ENCODE results near the gene SCGB1C2. TPM values are rescaled to one million over a fixed set of nuclear protein-coding genes. Genes with fewer than 3 reads are reported as not detected.

SCGB1C2 gene
- total RNA-seq, 2 donors from 2014 or later: not detected

GRCh38 chr17:160336-160735 lies 23.0 kb downstream of the SCGB1C2 start:
- H3K9me3 ChIP-seq: no peaks in the 10 kb centered on the region
- no peak for DNase-seq (ENCODE audit: low spot score)
- H3K27ac ChIP-seq: no peak overlapping the region
- no peaks in the 10 kb centered on the region for H3K27me3 ChIP-seq
- no peak for TF ChIP-seq CTCF (IDR thresholded peaks at IDR 0.05)
- no peaks in the 10 kb centered on the region for H3K4me1 ChIP-seq
- no peak overlapping the region for H3K4me3 ChIP-seq
- no peaks in the 10 kb centered on the region for H3K36me3 ChIP-seq

DNA sequence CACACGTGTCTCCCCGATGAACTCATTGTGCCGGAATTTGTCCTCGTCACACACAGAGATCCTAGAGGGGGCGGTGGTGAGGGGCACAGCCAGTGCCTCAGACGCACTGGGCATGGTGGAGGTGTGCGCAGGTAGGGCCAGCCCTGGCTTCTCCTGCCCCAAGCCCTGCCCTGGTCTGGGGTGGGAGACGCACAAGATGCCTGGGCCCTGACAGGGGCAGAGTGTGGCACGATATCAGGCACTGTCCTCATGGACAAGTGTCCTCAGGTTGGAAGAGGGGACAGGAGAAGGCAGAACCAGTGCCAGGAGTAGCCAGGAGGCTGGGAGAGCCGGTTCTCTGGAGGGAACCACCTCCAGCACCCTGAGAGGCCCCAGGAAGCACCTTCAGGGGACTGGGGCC lies 24.1 kb downstream of the SCGB1C2 start:
- no peak overlapping the region for H3K4me3 ChIP-seq
- no peak for DNase-seq (ENCODE audit: low spot score)
- no peaks in the 10 kb centered on the region for H3K27me3 ChIP-seq
- no peak overlapping the region for H3K27ac ChIP-seq
- H3K36me3 ChIP-seq: no peaks in the 10 kb centered on the region
- no peak for TF ChIP-seq CTCF (IDR thresholded peaks at IDR 0.05)
- no peaks in the 10 kb centered on the region for H3K9me3 ChIP-seq
- no peaks in the 10 kb centered on the region for H3K4me1 ChIP-seq

DNA sequence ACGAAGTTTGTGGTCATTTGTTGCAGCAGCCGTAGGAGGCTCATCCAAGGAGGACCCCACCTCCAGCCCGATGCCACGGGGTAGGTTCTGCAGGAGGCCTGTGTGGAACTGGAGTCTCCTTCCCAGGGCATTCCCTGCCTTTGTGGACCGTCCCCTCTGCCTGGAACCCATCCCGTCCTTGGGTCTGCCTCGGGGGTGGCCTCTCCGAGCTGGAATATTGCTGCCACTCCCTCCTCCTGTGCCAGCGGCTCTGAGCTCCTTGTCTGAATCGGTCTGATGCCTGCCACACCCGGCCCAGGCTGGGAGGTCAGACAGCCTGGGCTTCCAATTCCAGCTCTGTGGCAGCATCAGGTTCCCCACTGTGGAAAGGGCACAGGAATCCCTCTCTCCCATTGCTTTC lies 25.3 kb downstream of the SCGB1C2 start:
- no peak overlapping the region for H3K27ac ChIP-seq
- no peak for DNase-seq (ENCODE audit: low spot score)
- H3K4me3 ChIP-seq: no peak overlapping the region
- no peak for TF ChIP-seq CTCF (IDR thresholded peaks at IDR 0.05)
- no peaks in the 10 kb centered on the region for H3K36me3 ChIP-seq
- H3K9me3 ChIP-seq: no peaks in the 10 kb centered on the region
- no peaks in the 10 kb centered on the region for H3K27me3 ChIP-seq
- no peaks in the 10 kb centered on the region for H3K4me1 ChIP-seq

GRCh38 chr17:163514-164098 lies 26.2 kb downstream of the SCGB1C2 start:
- H3K36me3 ChIP-seq: no peaks in the 10 kb centered on the region
- DNase-seq (ENCODE audit: low spot score): no peak
- no peak for TF ChIP-seq CTCF (IDR thresholded peaks at IDR 0.05)
- no peak overlapping the region for H3K27ac ChIP-seq
- H3K9me3 ChIP-seq: no peaks in the 10 kb centered on the region
- H3K4me1 ChIP-seq: no peaks in the 10 kb centered on the region
- no peak overlapping the region for H3K4me3 ChIP-seq
- no peaks in the 10 kb centered on the region for H3K27me3 ChIP-seq

DNA sequence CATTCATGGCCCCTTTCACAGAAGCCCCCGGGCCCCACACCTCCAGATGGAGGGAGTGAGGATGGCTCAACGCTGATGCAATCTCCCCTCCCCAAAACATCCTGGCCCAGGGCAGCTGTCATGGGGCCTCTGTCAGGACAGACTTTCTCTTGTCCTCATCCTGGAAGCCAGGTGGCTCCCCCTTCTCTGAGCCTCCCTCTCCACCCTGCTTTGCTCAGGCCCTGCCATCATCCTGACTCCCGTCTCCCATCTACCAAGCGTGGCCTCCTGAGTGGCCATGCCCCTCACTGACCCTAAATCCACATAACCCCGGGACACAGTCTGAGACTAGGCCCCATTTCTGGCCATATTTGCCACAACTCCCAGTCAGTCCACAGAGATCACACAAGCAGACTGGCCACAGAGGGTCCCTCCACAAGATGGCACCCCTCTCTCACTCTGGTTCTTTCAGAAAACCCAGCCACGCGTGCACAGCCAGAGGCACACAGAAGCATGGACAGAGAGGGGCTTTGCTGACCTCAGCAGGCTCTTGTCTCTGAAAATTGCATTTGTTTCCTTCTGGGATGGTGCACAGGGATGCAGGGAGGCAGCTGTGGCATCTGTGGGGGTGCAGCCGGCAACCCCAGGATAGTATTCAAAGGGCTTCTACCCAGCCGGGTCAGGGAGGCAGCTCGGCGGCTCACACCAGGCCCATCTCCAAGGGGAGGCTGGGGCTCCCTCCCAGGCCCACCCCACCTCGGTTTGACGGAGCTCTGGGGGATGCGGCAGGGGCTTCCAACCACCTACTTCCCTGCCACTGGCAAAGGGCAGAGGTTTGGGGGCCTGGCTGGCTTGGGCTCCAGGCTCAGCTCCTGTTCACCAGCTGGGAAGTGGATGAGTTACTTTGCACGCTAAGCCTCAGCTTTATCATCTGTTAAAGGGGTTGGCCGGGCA lies 27.2 kb downstream of the SCGB1C2 start:
- DNase-seq (ENCODE audit: low spot score): peak; percentile 72
- Histone ChIP-seq H3K27me3 (no peaks in the 10 kb centered on the region), H3K9me3 (no peaks in the 10 kb centered on the region), H3K4me3 (no peak overlapping the region), H3K36me3 (no peaks in the 10 kb centered on the region), H3K4me1 (no peaks in the 10 kb centered on the region), H3K27ac (no peak overlapping the region)
- TF ChIP-seq CTCF (IDR thresholded peaks at IDR 0.05): peak; percentile 20 to 71

Data from right atrium auricular region (tissue), 2 donors.